Mesenchymal stem cell (in vitro differentiated cells and primary cell): ENCODE measurements around the gene HNF1A.

Experiments used
- DNase-seq: peaks from one replicate; pipeline ENCODE4 v3.0.0-alpha.2; 2013
- H2AFZ ChIP-seq: one replicate; pipeline ENCODE4 v1.6.1; 2013; ENCODE audit warnings: low read depth, mild to moderate bottlenecking, control low read depth, inconsistent platforms, low read length, moderate library complexity
- H2AK5ac ChIP-seq: 2 replicates; pipeline ENCODE4 v1.6.1; 2013; ENCODE audit warnings: low read length, moderate library complexity, mild to moderate bottlenecking, inconsistent platforms; ENCODE audit not compliant: severe bottlenecking
- H2BK120ac ChIP-seq: one replicate; pipeline ENCODE4 v1.6.1; 2013; ENCODE audit warnings: low read depth, mild to moderate bottlenecking, inconsistent platforms, low read length, moderate library complexity
- H2BK12ac ChIP-seq, 2 experiments: one replicate each; pipeline ENCODE4 v1.6.1; 2013; ENCODE audit warnings: inconsistent platforms in 2 of 2, low read length in 2 of 2, mild to moderate bottlenecking in 2 of 2, moderate library complexity in 2 of 2, control low read depth in 1 of 2
- H2BK15ac ChIP-seq: one replicate; pipeline ENCODE4 v1.6.1; 2013; ENCODE audit warnings: mild to moderate bottlenecking, low read depth, inconsistent platforms; ENCODE audit not compliant: poor library complexity, severe bottlenecking
- H2BK5ac ChIP-seq: 2 replicates; pipeline ENCODE4 v1.6.1; 2013; ENCODE audit warnings: low read depth, mild to moderate bottlenecking, low read length, control low read depth, inconsistent platforms; ENCODE audit not compliant: poor library complexity, severe bottlenecking
- H3K14ac ChIP-seq, 2 experiments: one replicate each; pipeline ENCODE4 v1.6.1; 2013; ENCODE audit warnings: inconsistent platforms in 2 of 2, low read length in 2 of 2, control low read depth in 1 of 2, mild to moderate bottlenecking in 1 of 2, moderate library complexity in 1 of 2
- H3K18ac ChIP-seq, 2 experiments: one replicate each; pipeline ENCODE4 v1.6.1; 2013; ENCODE audit warnings: inconsistent platforms in 2 of 2, low read length in 2 of 2, control low read depth in 1 of 2, low read depth in 1 of 2, mild to moderate bottlenecking in 1 of 2
- H3K23ac ChIP-seq, 2 experiments: one replicate each; pipeline ENCODE4 v1.6.1; 2013; ENCODE audit warnings: inconsistent platforms in 2 of 2, low read length in 2 of 2, mild to moderate bottlenecking in 2 of 2, moderate library complexity in 2 of 2, control low read depth in 1 of 2
- H3K27ac ChIP-seq: 2 replicates; pipeline ENCODE4 v1.5.1; 2013; ENCODE audit warnings: mild to moderate bottlenecking, moderate library complexity, low read length, control low read depth, inconsistent platforms; ENCODE audit not compliant: poor library complexity, severe bottlenecking
- H3K27me3 ChIP-seq, 2 experiments: 2 replicates each; pipeline versions ENCODE4 v1.6.1 to v1.7.0; 2013; ENCODE audit warnings: low read length in 2 of 2, mild to moderate bottlenecking in 2 of 2, moderate library complexity in 2 of 2, control low read depth in 1 of 2, inconsistent platforms in 1 of 2; ENCODE audit not compliant: control insufficient read depth in 1 of 2, insufficient read depth in 1 of 2
- H3K36me3 ChIP-seq, 2 experiments: 2 replicates each; pipeline versions ENCODE4 v1.6.1 to v1.7.0; 2013; ENCODE audit warnings: low read length in 2 of 2, control low read depth in 1 of 2, inconsistent platforms in 1 of 2, low read depth in 1 of 2, mild to moderate bottlenecking in 1 of 2; ENCODE audit not compliant: insufficient read depth in 2 of 2, control insufficient read depth in 1 of 2
- H3K4ac ChIP-seq, 2 experiments: one replicate each; pipeline ENCODE4 v1.6.1; 2013; ENCODE audit warnings: inconsistent platforms in 2 of 2, low read length in 2 of 2, mild to moderate bottlenecking in 2 of 2, moderate library complexity in 2 of 2, control low read depth in 1 of 2, low read depth in 1 of 2
- H3K4me1 ChIP-seq: 2 replicates; pipeline ENCODE4 v1.6.1; 2013; ENCODE audit warnings: low read depth, low read length, control low read depth; ENCODE audit not compliant: control insufficient read depth, insufficient read depth
- H3K4me2 ChIP-seq: 2 replicates; pipeline ENCODE4 v1.6.1; 2013; ENCODE audit warnings: low read length, mild to moderate bottlenecking, inconsistent platforms; ENCODE audit not compliant: poor library complexity, severe bottlenecking
- H3K4me3 ChIP-seq, 2 experiments: 2 replicates each; pipeline versions ENCODE4 v1.5.1 to v1.7.0; 2013; ENCODE audit warnings: low read length in 2 of 2, mild to moderate bottlenecking in 2 of 2, control low read depth in 1 of 2, low read depth in 1 of 2; ENCODE audit not compliant: insufficient read depth in 1 of 2
- H3K79me1 ChIP-seq: replicated peaks from 2 replicates; pipeline ENCODE4 v1.6.1; 2013; ENCODE audit warnings: mild to moderate bottlenecking, control low read depth, low read length, inconsistent platforms; ENCODE audit not compliant: poor library complexity, severe bottlenecking
- H3K9ac ChIP-seq: 2 replicates; pipeline ENCODE4 v1.7.0; 2013; ENCODE audit warnings: mild to moderate bottlenecking, low read length, moderate library complexity
- H3K9me3 ChIP-seq: 2 replicates; pipeline ENCODE4 v1.7.0; 2013; ENCODE audit warnings: mild to moderate bottlenecking, low read length; ENCODE audit not compliant: control insufficient read depth
- H4K8ac ChIP-seq: one replicate; pipeline ENCODE4 v1.6.1; 2013; ENCODE audit warnings: inconsistent platforms, mild to moderate bottlenecking, low read length, moderate library complexity
- H4K91ac ChIP-seq: one replicate; pipeline ENCODE4 v1.6.1; 2013; ENCODE audit warnings: mild to moderate bottlenecking, low read length, inconsistent platforms
- WGBS: methylation state at CpG from one replicate; pipeline ENCODE4 v1.1.7; 2013; ENCODE audit warnings: mixed read lengths; 5-methylcytosine and 5-hydroxymethylcytosine counted together

HNF1A gene

GRCh38 chr12:120983759-120984158, 5.4 kb downstream of the HNF1A start:
- Histone ChIP-seq H3K23ac (no peak overlapping the region), H3K9ac (no peak overlapping the region), H3K36me3 (no peaks in the 10 kb centered on the region), H3K27ac (no peak overlapping the region), H3K27me3 (peaks cover 0 to 25% of the 10 kb centered on the region in 2 experiments), H2BK5ac (no peak overlapping the region), H3K4me3 (no peak overlapping the region), H4K8ac (no peak overlapping the region), H2BK120ac (no peak overlapping the region), H3K18ac (no peak overlapping the region), H2BK15ac (no peak overlapping the region), H3K79me1 (no peaks in the 10 kb centered on the region), H3K14ac (no peak overlapping the region), H3K4me2 (no peak overlapping the region), H3K4me1 (peaks cover 26% of the 10 kb centered on the region), H4K91ac (no peak overlapping the region), H2AFZ (no peak overlapping the region), H3K9me3 (no peaks in the 10 kb centered on the region), H2BK12ac (no peak overlapping the region), H2AK5ac (no peak overlapping the region), H3K4ac (no peak overlapping the region)
- 90% methylated on average over 4 of the region's 4 CpGs for WGBS
- DNase-seq, result no peak

GRCh38 chr12:120984351-120984898, 6.1 kb downstream of the HNF1A start:
- H3K27ac ChIP-seq, result no peak overlapping the region
- no peak overlapping the region for H3K18ac ChIP-seq
- H3K4me1 ChIP-seq, result peaks cover 20% of the 10 kb centered on the region
- H2AK5ac ChIP-seq, result no peak overlapping the region
- no peak overlapping the region for H2AFZ ChIP-seq
- no peak overlapping the region for H2BK12ac ChIP-seq
- no peak overlapping the region for H4K91ac ChIP-seq
- no peak overlapping the region for H2BK15ac ChIP-seq
- H3K27me3 ChIP-seq, result peaks cover 0 to 27% of the 10 kb centered on the region in 2 experiments
- no peaks in the 10 kb centered on the region for H3K36me3 ChIP-seq
- 81% methylated on average over 3 of the region's 3 CpGs for WGBS
- no peak overlapping the region for H3K4me2 ChIP-seq
- no peak for DNase-seq
- H2BK5ac ChIP-seq, result no peak overlapping the region
- no peaks in the 10 kb centered on the region for H3K9me3 ChIP-seq
- H3K23ac ChIP-seq, result no peak overlapping the region
- no peak overlapping the region for H3K9ac ChIP-seq
- no peak overlapping the region for H3K4me3 ChIP-seq
- H3K14ac ChIP-seq, result no peak overlapping the region
- no peak overlapping the region for H4K8ac ChIP-seq
- no peak overlapping the region for H2BK120ac ChIP-seq
- H3K4ac ChIP-seq, result no peak overlapping the region
- no peaks in the 10 kb centered on the region for H3K79me1 ChIP-seq

GRCh38 chr12:120988234-120988633, 9.9 kb downstream of the HNF1A start:
- no peak overlapping the region for H3K27ac ChIP-seq
- no peak overlapping the region for H2BK120ac ChIP-seq
- H3K36me3 ChIP-seq, result no peaks in the 10 kb centered on the region
- no peak overlapping the region for H3K4ac ChIP-seq
- no peak overlapping the region for H2AFZ ChIP-seq
- 76% methylated on average over 4 of the region's 4 CpGs for WGBS
- no peak overlapping the region for H3K23ac ChIP-seq
- no peak overlapping the region for H3K18ac ChIP-seq
- no peak overlapping the region for H3K4me2 ChIP-seq
- H3K27me3 ChIP-seq, result peaks cover 10 to 32% of the 10 kb centered on the region in 2 experiments
- H2BK5ac ChIP-seq, result no peak overlapping the region
- H3K9me3 ChIP-seq, result no peaks in the 10 kb centered on the region
- no peaks in the 10 kb centered on the region for H3K79me1 ChIP-seq
- no peak overlapping the region for H3K14ac ChIP-seq
- H3K4me1 ChIP-seq, result peaks cover 2% of the 10 kb centered on the region
- no peak overlapping the region for H4K91ac ChIP-seq
- no peak overlapping the region for H4K8ac ChIP-seq
- no peak overlapping the region for H3K9ac ChIP-seq
- no peak overlapping the region for H3K4me3 ChIP-seq
- no peak overlapping the region for H2BK12ac ChIP-seq
- H2AK5ac ChIP-seq, result no peak overlapping the region
- no peak for DNase-seq
- H2BK15ac ChIP-seq, result no peak overlapping the region

GRCh38 chr12:120988658-120989057, 10.3 kb downstream of the HNF1A start:
- no peak for DNase-seq
- no peak overlapping the region for H3K4me2 ChIP-seq
- no peak overlapping the region for H2BK120ac ChIP-seq
- no peaks in the 10 kb centered on the region for H3K9me3 ChIP-seq
- no peak overlapping the region for H4K8ac ChIP-seq
- H2AK5ac ChIP-seq, result no peak overlapping the region
- no peak overlapping the region for H3K18ac ChIP-seq
- H3K79me1 ChIP-seq, result no peaks in the 10 kb centered on the region
- no peak overlapping the region for H3K14ac ChIP-seq
- H3K23ac ChIP-seq, result no peak overlapping the region
- no peak overlapping the region for H2BK15ac ChIP-seq
- no peak overlapping the region for H3K9ac ChIP-seq
- no peak overlapping the region for H3K4ac ChIP-seq
- H3K27me3 ChIP-seq, result peaks cover 15 to 35% of the 10 kb centered on the region in 2 experiments
- H2BK5ac ChIP-seq, result no peak overlapping the region
- H2AFZ ChIP-seq, result no peak overlapping the region
- no peak overlapping the region for H3K4me3 ChIP-seq
- no peak overlapping the region for H2BK12ac ChIP-seq
- 82% methylated on average over 17 of the region's 17 CpGs for WGBS
- H4K91ac ChIP-seq, result no peak overlapping the region
- no peak overlapping the region for H3K27ac ChIP-seq
- no peaks in the 10 kb centered on the region for H3K36me3 ChIP-seq
- H3K4me1 ChIP-seq, result peaks cover 2% of the 10 kb centered on the region
